DMS 273 treated with DMSO at 0.1 percent for 48 hours (cell line): ENCODE results near the gene MDH1.
"Not testable (repeated sequence)": the region's sequence is repeated elsewhere in the genome, so short reads cannot be mapped to it uniquely, and the experiment has no call there.

Experiments
- DNase-seq: peaks from one replicate; lab custom pipeline; 2025; lab: John Stamatoyannopoulos, UW

MDH1 gene

GRCh38 chr2:63589148-63589958 is 590 bp downstream of the MDH1 start:
- DNase-seq = no peak

GRCh38 chr2:63590626-63591408 is 2.1 kb downstream of the MDH1 start:
- no peak for DNase-seq

GRCh38 chr2:63591566-63592175 is 2.9 kb downstream of the MDH1 start:
- no peak for DNase-seq

GRCh38 chr2:63594660-63595059 is 5.9 kb downstream of the MDH1 start:
- no peak for DNase-seq

- no peak for DNase-seq
Observed at GRCh38 chr2:63596401-63596883, 7.7 kb downstream of the MDH1 start.

- DNase-seq = no peak
Observed at GRCh38 chr2:63598981-63599380, 10.2 kb downstream of the MDH1 start.

- no peak for DNase-seq
Observed at GRCh38 chr2:63600881-63601460, 12.2 kb downstream of the MDH1 start.

GRCh38 chr2:63604666-63605065 is 15.9 kb downstream of the MDH1 start:
- DNase-seq = no peak

- DNase-seq = not testable (repeated sequence)
Observed at GRCh38 chr2:63608865-63609264, 20.1 kb downstream of the MDH1 start.

- no peak for DNase-seq
Observed at GRCh38 chr2:63610525-63610924, 21.8 kb downstream of the MDH1 start.

GRCh38 chr2:63613391-63613901 is 24.7 kb downstream of the MDH1 start:
- no peak for DNase-seq

GRCh38 chr2:63614448-63614968 is 25.7 kb downstream of the MDH1 start:
- DNase-seq = no peak

GRCh38 chr2:63614983-63615945 is 26.5 kb downstream of the MDH1 start:
- no peak for DNase-seq

GRCh38 chr2:63617366-63617765 is 28.6 kb downstream of the MDH1 start:
- DNase-seq = no peak

GRCh38 chr2:63619328-63619727 is 30.6 kb downstream of the MDH1 start:
- DNase-seq = no peak

GRCh38 chr2:63622751-63623150 is 34.0 kb downstream of the MDH1 start:
- DNase-seq = no peak

- DNase-seq = not testable (repeated sequence)
Observed at GRCh38 chr2:63623763-63624162, 35.0 kb downstream of the MDH1 start.

GRCh38 chr2:63627866-63628265 is 39.1 kb downstream of the MDH1 start:
- DNase-seq = no peak

GRCh38 chr2:63628403-63628942 is 39.7 kb downstream of the MDH1 start:
- DNase-seq = no peak

GRCh38 chr2:63631501-63631900 is 42.7 kb downstream of the MDH1 start:
- DNase-seq = no peak
